Neural progenitor cell (in vitro differentiated cells): Measurements from ENCODE around the gene OSM. TPM values are rescaled to one million over a fixed set of nuclear protein-coding genes. Genes with fewer than 3 reads are reported as not detected.
A peak's percentile ranks its signal among the peaks of the same experiment; 100 is the strongest.

Experiments
- DNase-seq: peaks from one replicate; pipeline ENCODE4 v3.0.0-alpha.2; 2016; ENCODE audit warnings: low spot score
- H2AFZ ChIP-seq: fragments of 200-600 bp; sonication (generic); replicated peaks from 2 replicates; pipeline ENCODE4 v1.6.1; 2016; ENCODE audit warnings: antibody characterized with exemption
- H3F3A ChIP-seq: fragments of 200-600 bp; sonication (generic); 2 replicates; pipeline ENCODE4 v1.6.1; 2016; ENCODE audit warnings: antibody characterized with exemption, low read depth
- H3K27ac ChIP-seq: fragments of 200-600 bp; sonication (generic); 2 replicates; pipeline ENCODE4 v1.5.1; 2016; ENCODE audit warnings: mild to moderate bottlenecking
- H3K27me3 ChIP-seq: fragments of 200-600 bp; sonication (generic); 2 replicates; pipeline ENCODE4 v1.6.1; 2016; ENCODE audit warnings: mild to moderate bottlenecking, moderate library complexity
- H3K36me3 ChIP-seq: fragments of 200-600 bp; sonication (generic); 2 replicates; pipeline ENCODE4 v1.5.1; 2016
- H3K4me1 ChIP-seq: fragments of 200-600 bp; sonication (generic); 2 replicates; pipeline ENCODE4 v1.6.1; 2016; ENCODE audit warnings: mixed run types
- H3K4me2 ChIP-seq: fragments of 200-600 bp; sonication (generic); 2 replicates; pipeline ENCODE4 v1.6.1; 2016
- H3K4me3 ChIP-seq: fragments of 200-600 bp; sonication (generic); 2 replicates; pipeline ENCODE4 v1.5.1; 2016
- H3K79me2 ChIP-seq: fragments of 200-600 bp; sonication (generic); 2 replicates; pipeline ENCODE4 v1.6.1; 2016; ENCODE audit warnings: low read depth
- H3K9ac ChIP-seq: fragments of 200-600 bp; sonication (generic); 2 replicates; pipeline ENCODE4 v1.6.1; 2016
- H3K9me3 ChIP-seq: fragments of 200-600 bp; sonication (generic); 2 replicates; pipeline ENCODE4 v1.5.1; 2016; ENCODE audit warnings: low read depth
- H4K20me1 ChIP-seq: fragments of 200-600 bp; sonication (generic); 2 replicates; pipeline ENCODE4 v1.6.1; 2016; ENCODE audit warnings: low read depth
- H3K27ac Mint-ChIP-seq: 3 replicates; pipeline ENCODE4 v1.8.0; 2021; ENCODE audit warnings: mixed read lengths
- H3K27me3 Mint-ChIP-seq: 2 replicates; pipeline ENCODE4 v1.8.0; 2022; ENCODE audit warnings: low read depth, mild to moderate bottlenecking, inconsistent platforms, moderate library complexity, mixed read lengths; ENCODE audit not compliant: insufficient read depth
- H3K36me3 Mint-ChIP-seq: 3 replicates; pipeline ENCODE4 v1.8.0; 2021; ENCODE audit warnings: mixed read lengths
- H3K4me1 Mint-ChIP-seq: 3 replicates; pipeline ENCODE4 v1.8.0; 2021; ENCODE audit warnings: mixed read lengths
- H3K4me3 Mint-ChIP-seq: 3 replicates; pipeline ENCODE4 v1.8.0; 2021; ENCODE audit warnings: mild to moderate bottlenecking, moderate library complexity, mixed read lengths
- H3K9me3 Mint-ChIP-seq: 3 replicates; pipeline ENCODE4 v1.8.0; 2020; ENCODE audit warnings: mixed read lengths
- EZH2 ChIP-seq: fragments of 200-600 bp; sonication (generic); IDR thresholded peaks from 2 replicates; pipeline ENCODE4 v1.6.1; 2017; ENCODE audit warnings: antibody characterized with exemption, mild to moderate bottlenecking, moderate library complexity
- EZH2phosphoT487 ChIP-seq: fragments of 200-600 bp; sonication (generic); IDR thresholded peaks from 2 replicates; pipeline ENCODE4 v1.6.1; 2017; ENCODE audit warnings: antibody characterized with exemption
- total RNA-seq: library from RNA; depleted of rRNA; stranded (reverse); fragments of >200 nt; gene quantifications from 2 replicates; pipeline ENCODE4 v1.2.3, GENCODE V29; 2015; ENCODE audit warnings: low replicate concordance
- TF ChIP-seq, protein P1 (sequence below): fragments of 200-600 bp; sonication (generic); IDR thresholded peaks from 2 replicates; pipeline ENCODE4 v1.5.1; 2017; ENCODE audit warnings: antibody characterized with exemption, mild to moderate bottlenecking

Gene OSM
- total RNA-seq, 1 donor from 2014 or later: not detected

- peak overlapping the region; percentile 94 for H3K27ac Mint-ChIP-seq
- Histone ChIP-seq H3K27me3 (no peaks in the 10 kb centered on the region), H3K9ac (no peak overlapping the region), H4K20me1 (no peaks in the 10 kb centered on the region), H3K4me3 (no peak overlapping the region), H3K36me3 (no peaks in the 10 kb centered on the region), H2AFZ (no peak overlapping the region), H3K79me2 (no peaks in the 10 kb centered on the region), H3K4me1 (no peaks in the 10 kb centered on the region), H3F3A (no peaks in the 10 kb centered on the region), H3K9me3 (no peaks in the 10 kb centered on the region), H3K4me2 (no peak overlapping the region), H3K27ac (no peak overlapping the region)
- H3K27me3 Mint-ChIP-seq: peaks cover 10% of the 10 kb centered on the region
- H3K36me3 Mint-ChIP-seq: no peaks in the 10 kb centered on the region
- peaks cover 21% of the 10 kb centered on the region for H3K4me1 Mint-ChIP-seq
- no peak for TF ChIP-seq EZH2phosphoT487
- TF ChIP-seq, protein P1, sequence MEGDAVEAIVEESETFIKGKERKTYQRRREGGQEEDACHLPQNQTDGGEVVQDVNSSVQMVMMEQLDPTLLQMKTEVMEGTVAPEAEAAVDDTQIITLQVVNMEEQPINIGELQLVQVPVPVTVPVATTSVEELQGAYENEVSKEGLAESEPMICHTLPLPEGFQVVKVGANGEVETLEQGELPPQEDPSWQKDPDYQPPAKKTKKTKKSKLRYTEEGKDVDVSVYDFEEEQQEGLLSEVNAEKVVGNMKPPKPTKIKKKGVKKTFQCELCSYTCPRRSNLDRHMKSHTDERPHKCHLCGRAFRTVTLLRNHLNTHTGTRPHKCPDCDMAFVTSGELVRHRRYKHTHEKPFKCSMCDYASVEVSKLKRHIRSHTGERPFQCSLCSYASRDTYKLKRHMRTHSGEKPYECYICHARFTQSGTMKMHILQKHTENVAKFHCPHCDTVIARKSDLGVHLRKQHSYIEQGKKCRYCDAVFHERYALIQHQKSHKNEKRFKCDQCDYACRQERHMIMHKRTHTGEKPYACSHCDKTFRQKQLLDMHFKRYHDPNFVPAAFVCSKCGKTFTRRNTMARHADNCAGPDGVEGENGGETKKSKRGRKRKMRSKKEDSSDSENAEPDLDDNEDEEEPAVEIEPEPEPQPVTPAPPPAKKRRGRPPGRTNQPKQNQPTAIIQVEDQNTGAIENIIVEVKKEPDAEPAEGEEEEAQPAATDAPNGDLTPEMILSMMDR: no peak
- TF ChIP-seq EZH2: no peak
- no peaks in the 10 kb centered on the region for H3K9me3 Mint-ChIP-seq
- H3K4me3 Mint-ChIP-seq: peak overlapping the region; percentile 64
- DNase-seq: no peak
Observed at GRCh38 chr22:30228509-30229359, 37.9 kb downstream of the OSM start.

DNA sequence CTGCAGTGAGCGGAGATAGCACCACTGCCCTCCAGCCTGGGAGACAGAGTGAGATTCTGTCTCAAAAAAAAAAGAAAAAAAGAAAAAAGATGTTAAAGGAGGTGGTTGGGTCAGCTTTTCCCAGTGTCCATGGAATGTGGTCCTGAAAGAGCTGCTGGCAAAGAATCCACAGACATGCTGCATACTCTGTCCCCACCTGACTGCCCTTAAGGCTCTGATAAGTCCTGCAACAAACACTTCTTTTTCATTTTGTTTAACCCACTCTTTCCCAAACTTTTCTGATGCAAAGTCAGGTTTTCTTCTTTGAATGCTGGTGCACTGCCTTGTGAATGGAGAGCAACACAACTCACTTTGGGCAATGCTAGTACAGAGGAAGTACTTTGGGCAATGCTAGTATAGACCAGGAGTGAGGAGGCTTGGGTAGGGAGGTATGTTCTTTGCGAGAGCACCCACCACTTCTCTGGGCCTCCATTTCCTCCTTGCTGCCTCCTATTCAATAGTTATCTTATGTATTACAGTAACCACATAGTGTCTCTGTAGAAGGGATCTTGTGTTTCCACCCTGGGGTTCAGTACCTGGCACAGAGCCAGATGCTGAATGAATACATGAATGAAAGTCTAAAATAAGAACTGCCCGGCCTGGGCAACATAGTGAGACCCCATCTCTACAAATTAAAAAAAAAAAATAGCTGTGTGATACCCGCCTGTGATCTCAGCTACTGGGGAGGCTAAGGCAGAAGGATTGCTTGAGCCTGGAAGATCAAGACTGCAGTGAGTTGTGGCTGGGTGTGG lies 39.0 kb downstream of the OSM start:
- Mint-ChIP-seq H3K4me1 (peaks cover 29% of the 10 kb centered on the region), H3K27ac (no peak overlapping the region)

GRCh38 chr22:30226192-30226832 lies 40.3 kb downstream of the OSM start:
- Histone ChIP-seq H3K36me3 (no peaks in the 10 kb centered on the region), H3K9ac (no peak overlapping the region), H2AFZ (no peak overlapping the region), H3K4me2 (no peak overlapping the region), H3K4me3 (no peak overlapping the region), H3K27ac (no peak overlapping the region), H4K20me1 (no peaks in the 10 kb centered on the region), H3K27me3 (no peaks in the 10 kb centered on the region), H3F3A (no peaks in the 10 kb centered on the region), H3K4me1 (no peaks in the 10 kb centered on the region), H3K79me2 (no peaks in the 10 kb centered on the region), H3K9me3 (no peaks in the 10 kb centered on the region)
- TF ChIP-seq EZH2 (no peak), EZH2phosphoT487 (no peak)
- TF ChIP-seq, protein P1: no peak
- Mint-ChIP-seq H3K9me3 (no peaks in the 10 kb centered on the region), H3K4me3 (no peak overlapping the region), H3K27ac (peak overlapping the region; percentile 40), H3K4me1 (peaks cover 24% of the 10 kb centered on the region), H3K36me3 (no peaks in the 10 kb centered on the region), H3K27me3 (peaks cover 10% of the 10 kb centered on the region)
- DNase-seq: no peak

More for the DNA sequence above, 39.0 kb downstream of the OSM start:
- Histone ChIP-seq H2AFZ (no peak overlapping the region), H3K36me3 (no peaks in the 10 kb centered on the region), H3F3A (no peaks in the 10 kb centered on the region), H3K9ac (no peak overlapping the region), H3K9me3 (no peaks in the 10 kb centered on the region), H3K27ac (no peak overlapping the region), H4K20me1 (no peaks in the 10 kb centered on the region), H3K4me1 (no peaks in the 10 kb centered on the region), H3K4me2 (no peak overlapping the region), H3K79me2 (no peaks in the 10 kb centered on the region), H3K27me3 (no peaks in the 10 kb centered on the region), H3K4me3 (no peak overlapping the region)
- Mint-ChIP-seq H3K9me3 (no peaks in the 10 kb centered on the region), H3K27me3 (peaks cover 12% of the 10 kb centered on the region), H3K36me3 (no peaks in the 10 kb centered on the region), H3K4me3 (no peak overlapping the region)
- no peak for DNase-seq
- TF ChIP-seq EZH2phosphoT487 (no peak), EZH2 (no peak)
- TF ChIP-seq, protein P1: no peak
